ENCODE data around the gene PRR19.
A peak's percentile ranks its signal among the peaks of the same experiment; 100 is the strongest.
"Not testable (repeated sequence)": the region's sequence is repeated elsewhere in the genome, so short reads cannot be mapped to it uniquely, and the experiment has no call there.

The PRR19 gene

GRCh38 chr19:42255766-42256745, 45.9 kb upstream of the PRR19 start:
- peak overlapping the region; percentile 67 for H3K4me3 ChIP-seq (ENCODE audit: low read length)
- DNase-seq (ENCODE audit: low read depth), result peak; percentile 46
- TF ChIP-seq, protein P1, sequence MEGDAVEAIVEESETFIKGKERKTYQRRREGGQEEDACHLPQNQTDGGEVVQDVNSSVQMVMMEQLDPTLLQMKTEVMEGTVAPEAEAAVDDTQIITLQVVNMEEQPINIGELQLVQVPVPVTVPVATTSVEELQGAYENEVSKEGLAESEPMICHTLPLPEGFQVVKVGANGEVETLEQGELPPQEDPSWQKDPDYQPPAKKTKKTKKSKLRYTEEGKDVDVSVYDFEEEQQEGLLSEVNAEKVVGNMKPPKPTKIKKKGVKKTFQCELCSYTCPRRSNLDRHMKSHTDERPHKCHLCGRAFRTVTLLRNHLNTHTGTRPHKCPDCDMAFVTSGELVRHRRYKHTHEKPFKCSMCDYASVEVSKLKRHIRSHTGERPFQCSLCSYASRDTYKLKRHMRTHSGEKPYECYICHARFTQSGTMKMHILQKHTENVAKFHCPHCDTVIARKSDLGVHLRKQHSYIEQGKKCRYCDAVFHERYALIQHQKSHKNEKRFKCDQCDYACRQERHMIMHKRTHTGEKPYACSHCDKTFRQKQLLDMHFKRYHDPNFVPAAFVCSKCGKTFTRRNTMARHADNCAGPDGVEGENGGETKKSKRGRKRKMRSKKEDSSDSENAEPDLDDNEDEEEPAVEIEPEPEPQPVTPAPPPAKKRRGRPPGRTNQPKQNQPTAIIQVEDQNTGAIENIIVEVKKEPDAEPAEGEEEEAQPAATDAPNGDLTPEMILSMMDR (conservative IDR thresholded peaks at IDR 0.05; ENCODE audit: low read length), result no peak

DNA sequence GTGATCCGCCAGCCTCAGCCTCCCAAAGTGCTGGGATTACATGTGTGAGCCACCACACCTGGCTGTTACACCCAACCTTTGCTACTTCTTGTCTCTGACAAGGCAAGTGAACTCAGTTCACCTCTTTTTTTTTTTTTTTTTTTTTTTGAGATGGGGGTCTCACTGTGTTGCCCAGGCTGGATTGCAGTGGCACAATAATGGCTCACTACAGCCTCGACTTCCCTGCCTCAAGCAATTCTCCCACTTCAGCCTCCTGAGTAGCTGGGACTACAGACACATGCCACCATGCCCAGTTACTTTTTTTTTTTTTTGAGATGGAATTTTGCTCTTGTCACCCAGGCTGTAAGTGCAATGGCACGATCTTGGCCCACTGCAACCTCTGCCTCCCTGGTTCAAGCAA, 44.1 kb upstream of the PRR19 start:
- not testable (repeated sequence) for H3K4me3 ChIP-seq (ENCODE audit: low read length); DNase-seq (ENCODE audit: low read depth)

DNA sequence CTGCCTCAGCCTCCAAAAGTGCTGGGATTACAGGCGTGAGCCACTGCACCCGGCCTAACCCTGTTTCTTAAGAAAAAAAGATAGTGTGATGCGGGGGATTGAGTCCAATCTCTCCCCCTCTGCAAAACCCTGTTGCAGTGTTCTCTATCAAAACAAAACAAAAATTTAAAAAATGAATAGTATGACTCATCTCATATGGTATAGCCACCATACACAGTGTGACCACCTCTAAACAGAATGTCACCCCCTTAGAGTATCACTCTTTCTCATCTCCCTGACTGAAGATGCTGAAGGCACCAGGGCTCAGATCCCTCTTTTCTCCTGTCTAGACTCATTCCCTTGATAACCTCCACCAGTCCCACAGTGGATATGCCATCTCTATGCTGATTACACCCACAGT, 40.2 kb upstream of the PRR19 start:
- no peak overlapping the region for H3K4me3 ChIP-seq (ENCODE audit: low read length)
- DNase-seq (ENCODE audit: low read depth), result no peak
- TF ChIP-seq, protein P1 (conservative IDR thresholded peaks at IDR 0.05; ENCODE audit: low read length), result no peak

- DNase-seq (ENCODE audit: low read depth); H3K4me3 ChIP-seq (ENCODE audit: low read length): not testable (repeated sequence)
Observed at GRCh38 chr19:42266105-42266504, 35.8 kb upstream of the PRR19 start.

DNA sequence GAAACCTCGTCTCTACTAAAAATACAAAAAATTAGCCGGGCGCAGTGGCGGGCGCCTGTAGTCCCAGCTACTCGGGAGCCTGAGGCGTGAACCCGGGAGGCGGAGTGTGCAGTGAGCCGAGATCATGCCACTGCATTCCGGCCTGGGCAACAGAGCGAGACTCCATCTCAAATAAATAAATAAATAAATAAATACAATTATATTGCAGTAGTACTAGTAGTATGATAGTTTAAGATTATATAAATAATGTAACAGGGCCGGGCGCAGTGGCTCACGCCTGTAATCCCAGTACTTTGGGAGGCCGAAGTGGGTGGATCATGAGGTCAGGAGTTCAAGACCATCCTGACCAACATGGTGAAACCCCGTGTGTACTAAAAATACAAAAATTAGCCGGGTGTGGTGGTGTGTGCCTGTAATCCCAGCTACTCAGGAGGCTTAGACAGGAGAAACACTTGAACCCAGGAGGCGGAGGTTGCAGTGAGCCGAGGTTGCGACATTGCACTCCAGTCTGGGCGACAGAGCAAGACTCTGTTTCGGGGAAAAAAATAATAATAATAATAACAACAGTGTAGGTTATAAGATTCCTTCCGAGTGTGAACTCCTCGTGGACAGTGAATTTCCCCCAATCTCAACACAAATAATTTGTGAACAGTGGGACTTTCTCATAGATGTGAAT, 34.9 kb upstream of the PRR19 start:
- DNase-seq (ENCODE audit: low read depth); H3K4me3 ChIP-seq (ENCODE audit: low read length): not testable (repeated sequence)

DNA sequence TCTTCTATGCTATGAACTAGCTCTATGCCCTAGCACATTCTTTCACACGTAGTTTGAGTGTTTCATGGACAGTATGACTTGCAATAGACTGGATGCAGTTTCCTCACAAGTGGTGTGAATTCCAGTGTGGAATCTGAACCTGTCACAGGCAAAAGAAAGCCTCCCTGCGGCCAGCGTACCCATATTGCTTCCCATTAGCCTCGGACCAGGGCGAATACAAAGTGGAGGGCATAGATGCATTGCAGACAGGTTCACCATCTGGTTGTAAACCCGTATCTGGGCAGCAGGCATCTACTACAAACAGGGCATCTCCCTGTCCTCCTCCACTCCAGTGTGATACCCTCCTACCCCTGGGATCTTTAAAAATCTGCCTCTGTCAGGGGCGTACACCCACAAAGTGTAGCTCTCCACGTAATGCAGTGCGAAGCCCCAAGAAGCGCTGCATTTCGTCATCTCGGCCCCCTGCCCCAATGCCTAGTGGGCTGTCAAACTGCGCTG, 34.2 kb upstream of the PRR19 start:
- peak; percentile 38 for DNase-seq (ENCODE audit: low read depth)
- peak overlapping the region; percentile 93 for H3K4me3 ChIP-seq (ENCODE audit: low read length)
- TF ChIP-seq, protein P1 (conservative IDR thresholded peaks at IDR 0.05; ENCODE audit: low read length), result no peak

- peak overlapping the region; percentile 93 for H3K4me3 ChIP-seq (ENCODE audit: low read length)
- TF ChIP-seq, protein P1 (conservative IDR thresholded peaks at IDR 0.05; ENCODE audit: low read length), result no peak
- peak; percentile 99 for DNase-seq (ENCODE audit: low read depth)
Observed at GRCh38 chr19:42268142-42268703, 33.7 kb upstream of the PRR19 start.

- DNase-seq (ENCODE audit: low read depth), result peak; percentile 100
- TF ChIP-seq, protein P1 (conservative IDR thresholded peaks at IDR 0.05; ENCODE audit: low read length), result no peak
- peak within 1 kb of the TSS; percentile 93 for H3K4me3 ChIP-seq (ENCODE audit: low read length)
Observed at GRCh38 chr19:42268704-42269477, 33.0 kb upstream of the PRR19 start, which contains the start of gene CIC. Gene CIC, plus strand, starts transcription at chr19:42269252. Its CDS starts 2,532 bp downstream, at chr19:42271784.

All from AG10803 (cell line).